Heart right ventricle (tissue), 16 donors: Measurements from ENCODE around the gene PSMC3. TPM values are rescaled to one million over a fixed set of nuclear protein-coding genes. Genes with fewer than 3 reads are reported as not detected.

Experiments used
- ATAC-seq, 8 donors: fragments of 200-7000 bp; cut with Tn5 transposase; one replicate each; pipeline ENCODE4 v1.9.1; 2020; ENCODE audit warnings: mild to moderate bottlenecking in 8 of 8, moderate library complexity in 8 of 8, moderate number of reproducible peaks in 1 of 8
- DNase-seq, 2 donors: peaks; one replicate each; pipeline ENCODE4 v3.0.0-alpha.2; 2020
- H3K27ac ChIP-seq, 10 donors: fragments of 200-600 bp; sonication (generic) in 2 of 10; one replicate each; pipeline versions ENCODE4 v1.5.0 to v1.8.0; 2020 to 2022; ENCODE audit warnings: mild to moderate bottlenecking in 3 of 10
- H3K27me3 ChIP-seq, 7 donors: fragments of 200-600 bp; one replicate each; pipeline ENCODE4 v1.8.0; 2021 to 2022; ENCODE audit warnings: mild to moderate bottlenecking in 2 of 7
- H3K36me3 ChIP-seq, 9 donors: fragments of 200-600 bp; sonication (generic) in 1 of 9; one replicate each; pipeline versions ENCODE4 v1.5.0 to v1.8.0; 2020 to 2022; ENCODE audit warnings: mild to moderate bottlenecking in 2 of 9
- H3K4me1 ChIP-seq, 9 donors: fragments of 200-600 bp; sonication (generic) in 1 of 9; one replicate each; pipeline versions ENCODE4 v1.5.0 to v1.8.0; 2020 to 2022; ENCODE audit warnings: mild to moderate bottlenecking in 4 of 9
- H3K4me3 ChIP-seq, 10 donors: fragments of 200-600 bp; sonication (generic) in 2 of 10; one replicate each; pipeline versions ENCODE4 v1.5.0 to v1.8.0; 2020 to 2022; ENCODE audit warnings: mild to moderate bottlenecking in 7 of 10, moderate library complexity in 2 of 10
- H3K9me3 ChIP-seq, 11 donors: fragments of 200-600 bp in 10 of 11; sonication (generic) in 2 of 11; one replicate each; pipeline versions ENCODE4 v1.5.0 to v1.8.0; 2013 to 2022; ENCODE audit warnings: mild to moderate bottlenecking in 2 of 11, control low read depth in 1 of 11, moderate library complexity in 1 of 11
- WGBS, 2 donors: extraction: QIAGEN DNeasy Blood & Tissue Kit; methylation state at CpG; one replicate each; pipeline ENCODE4 v1.1.7; 2013; ENCODE audit warnings: inconsistent platforms in 1 of 2; 5-methylcytosine and 5-hydroxymethylcytosine counted together
- intact Hi-C, 10 donors: fragments of 100-400 bp; cut with DNase I; formaldehyde crosslinking; loops; one replicate each; pipeline versions ENCODE4 v1.11.1 to v1.14.2; 2022
- polyA plus RNA-seq, 2 donors: library from polyadenylated mRNA; stranded (reverse); fragments of 200-250 nt; gene quantifications; one replicate each; pipeline ENCODE4 v1.2.3, GENCODE V29; 2013
- total RNA-seq, 10 donors: library from RNA; stranded (reverse); fragmentation: NEBNext Ultra II Directional in 3 of 10; extraction: Animal tissue kit (Norgen Biotek cat#: 25700) in 3 of 10; gene quantifications; one replicate each; pipeline versions ENCODE4 v1.2.1 to v1.2.4, GENCODE V29; 2021 to 2023
- TF ChIP-seq, protein P1 (sequence below), 9 donors: fragments of 200-600 bp; sonication (generic) in 2 of 9; IDR thresholded peaks; one replicate each; pipeline versions ENCODE4 v1.5.0 to v1.8.0; 2021 to 2022; ENCODE audit warnings: antibody characterized with exemption in 9 of 9, mild to moderate bottlenecking in 5 of 9, moderate library complexity in 1 of 9
- donor health status: Arrhythmogenic right ventricular cardiomyopathy.
- donor health status: ischemic (EF 13 %, LVEDD 7.1; RV severe dilation, severe dysfunction).
- donor health status: healthy with polysubstance abuse.
- donor health status: DM: no; HTN: yes; CAD: no.
- donor health status: DM: no; HTN: no; CAD: no.
- donor health status: ischemic (EF 25% LVEDD 6.9; RV normal size, moderate dysfunction).
- donor health status: ischemic (EF 25% LVEDD 5.7; RV mildly dilated, moderate dysfunction).
- donor health status: healthy.
- donor health status: DM: yes; HTN: yes; CAD: no.
- donor health status: Ischemic cardiomyopathy.
- donor health status: ischemic (EF 35%, LVEDD 5.7; RV mildly dilated, moderate dysfunction).
- donor health status: nonischemic (EF 11% LVEDD 7.7; RV severe dilation, severe dysfunction).
- donor health status: DM: yes; HTN: yes; CAD: no.
- donor health status: PGD.
- donor health status: ischemic (EF 29% LVEDD 5.4; RV normal size, mild dysfunction).
- donor health status: nonischemic (EF 23%, LVEDD 6.1; RV moderate dilation, normal function).

The PSMC3 gene
- total and polyA plus RNA-seq, 12 donors = 129 to 272 (median 148) TPM

- peak overlapping the region in 1 of 10 donors; percentile 31 for H3K4me3 ChIP-seq
- intact Hi-C loops = no loop called here
- no peaks in the 10 kb centered on the region for H3K27me3 ChIP-seq
- H3K9me3 ChIP-seq = no peaks in the 10 kb centered on the region
- peak in 3 of 8 donors; percentile 18 to 38 (median 34) for ATAC-seq
- H3K36me3 ChIP-seq = no peaks in the 10 kb centered on the region
- peak overlapping the region in 3 of 10 donors; percentile 31 to 100 (median 60) for H3K27ac ChIP-seq
- 78 to 79% methylated on average over 13 of the region's 13 CpGs for WGBS, 2 donors
- peaks cover 0 to 60% (median 0%) of the 10 kb centered on the region in 9 donors for H3K4me1 ChIP-seq
- TF ChIP-seq, protein P1, sequence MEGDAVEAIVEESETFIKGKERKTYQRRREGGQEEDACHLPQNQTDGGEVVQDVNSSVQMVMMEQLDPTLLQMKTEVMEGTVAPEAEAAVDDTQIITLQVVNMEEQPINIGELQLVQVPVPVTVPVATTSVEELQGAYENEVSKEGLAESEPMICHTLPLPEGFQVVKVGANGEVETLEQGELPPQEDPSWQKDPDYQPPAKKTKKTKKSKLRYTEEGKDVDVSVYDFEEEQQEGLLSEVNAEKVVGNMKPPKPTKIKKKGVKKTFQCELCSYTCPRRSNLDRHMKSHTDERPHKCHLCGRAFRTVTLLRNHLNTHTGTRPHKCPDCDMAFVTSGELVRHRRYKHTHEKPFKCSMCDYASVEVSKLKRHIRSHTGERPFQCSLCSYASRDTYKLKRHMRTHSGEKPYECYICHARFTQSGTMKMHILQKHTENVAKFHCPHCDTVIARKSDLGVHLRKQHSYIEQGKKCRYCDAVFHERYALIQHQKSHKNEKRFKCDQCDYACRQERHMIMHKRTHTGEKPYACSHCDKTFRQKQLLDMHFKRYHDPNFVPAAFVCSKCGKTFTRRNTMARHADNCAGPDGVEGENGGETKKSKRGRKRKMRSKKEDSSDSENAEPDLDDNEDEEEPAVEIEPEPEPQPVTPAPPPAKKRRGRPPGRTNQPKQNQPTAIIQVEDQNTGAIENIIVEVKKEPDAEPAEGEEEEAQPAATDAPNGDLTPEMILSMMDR (IDR thresholded peaks at IDR 0.05) = no peak
- no peak for DNase-seq
Observed at GRCh38 chr11:47387944-47388696, 38.1 kb downstream of the PSMC3 start.

GRCh38 chr11:47384498-47384897 is 41.7 kb downstream of the PSMC3 start:
- intact Hi-C loops = no loop called here
- DNase-seq = no peak
- Histone ChIP-seq H3K36me3 (no peaks in the 10 kb centered on the region), H3K27me3 (no peaks in the 10 kb centered on the region), H3K4me1 (peaks cover 0 to 38% (median 0%) of the 10 kb centered on the region in 9 donors), H3K27ac (no peak overlapping the region), H3K9me3 (no peaks in the 10 kb centered on the region), H3K4me3 (no peak overlapping the region)
- TF ChIP-seq, protein P1 (IDR thresholded peaks at IDR 0.05) = no peak
- no peak for ATAC-seq
- WGBS, 2 donors = 91 to 93% methylated on average over 4 of the region's 4 CpGs

- H3K36me3 ChIP-seq = no peaks in the 10 kb centered on the region
- H3K27ac ChIP-seq = peak overlapping the region in 1 of 10 donors; percentile 76
- no peak overlapping the region for H3K4me3 ChIP-seq
- intact Hi-C loops = no loop called here
- no peaks in the 10 kb centered on the region for H3K9me3 ChIP-seq
- ATAC-seq (peak in 2 of 8 donors; percentile 17 to 52), DNase-seq (no peak)
- TF ChIP-seq, protein P1 (IDR thresholded peaks at IDR 0.05) = no peak
- peaks cover 0 to 24% (median 0%) of the 10 kb centered on the region in 9 donors for H3K4me1 ChIP-seq
- H3K27me3 ChIP-seq = no peaks in the 10 kb centered on the region
- 60 to 63% methylated on average over 4 of the region's 4 CpGs for WGBS, 2 donors
Observed at GRCh38 chr11:47383071-47383470, 43.2 kb downstream of the PSMC3 start.

- intact Hi-C loops = no loop called here
- WGBS, 2 donors = 97 to 98% methylated on average over 2 of the region's 2 CpGs
- TF ChIP-seq, protein P1 (IDR thresholded peaks at IDR 0.05) = no peak
- peaks cover 0 to 6% (median 0%) of the 10 kb centered on the region in 9 donors for H3K36me3 ChIP-seq
- ATAC-seq (no peak), DNase-seq (no peak)
- no peak overlapping the region for H3K27ac ChIP-seq
- no peaks in the 10 kb centered on the region for H3K9me3 ChIP-seq
- H3K27me3 ChIP-seq = no peaks in the 10 kb centered on the region
- peaks cover 0 to 20% (median 0%) of the 10 kb centered on the region in 9 donors for H3K4me1 ChIP-seq
- no peak overlapping the region for H3K4me3 ChIP-seq
Observed at GRCh38 chr11:47380078-47380477, 46.2 kb downstream of the PSMC3 start.
